ENCODE measurements around the gene IGSF11.
"Not testable (repeated sequence)": the region's sequence is repeated elsewhere in the genome, so short reads cannot be mapped to it uniquely, and the experiment has no call there.

IGSF11 gene

DNA sequence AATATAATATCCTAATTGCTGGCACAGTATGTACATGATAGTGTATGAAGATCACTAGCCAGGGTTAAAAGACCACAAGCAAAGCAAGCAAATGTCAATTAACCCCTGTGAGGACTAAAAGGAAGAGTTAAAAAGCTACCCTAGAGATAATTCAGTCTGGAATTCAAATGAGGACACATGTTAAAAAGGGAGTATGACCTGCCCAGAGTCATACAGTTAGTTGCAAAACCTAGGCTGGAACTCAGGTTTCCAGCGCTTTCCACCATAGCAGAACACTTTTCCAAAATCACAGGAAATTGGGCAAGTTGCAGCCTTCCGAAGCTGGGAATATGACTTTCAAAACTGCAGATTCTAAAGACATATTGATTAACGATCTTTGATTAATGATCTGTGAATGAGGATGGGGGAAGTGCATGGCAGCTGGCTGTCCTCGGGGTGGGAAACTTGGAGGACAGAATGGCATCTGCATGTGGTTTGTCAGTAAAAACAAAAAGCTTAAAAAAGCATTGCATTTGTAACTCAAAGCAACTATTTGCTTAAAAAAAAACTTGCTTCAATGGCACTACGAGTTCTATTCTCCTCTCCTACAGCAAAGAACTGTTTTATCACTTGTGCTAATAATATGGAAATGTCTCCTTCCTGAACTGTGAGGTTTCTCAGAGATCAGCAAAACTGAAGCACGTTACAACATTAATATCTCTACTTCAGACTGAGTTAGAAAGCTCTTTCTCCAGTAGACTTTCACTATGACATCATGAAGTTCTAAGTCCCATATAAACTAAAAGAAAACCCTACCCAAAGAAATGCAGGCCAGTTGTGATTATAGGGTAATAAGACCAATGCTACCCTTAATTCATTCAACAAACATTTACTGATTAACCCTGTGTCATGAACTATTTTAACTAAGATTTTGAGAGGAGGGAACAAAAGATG, 46.2 kb downstream of the IGSF11 start:
- DNase-seq (ENCODE audit: low read depth in 2 of 2): no peak

GRCh38 chr3:118987477-118987876, 47.2 kb downstream of the IGSF11 start:
- DNase-seq (ENCODE audit: low read depth in 2 of 2): no peak

DNA sequence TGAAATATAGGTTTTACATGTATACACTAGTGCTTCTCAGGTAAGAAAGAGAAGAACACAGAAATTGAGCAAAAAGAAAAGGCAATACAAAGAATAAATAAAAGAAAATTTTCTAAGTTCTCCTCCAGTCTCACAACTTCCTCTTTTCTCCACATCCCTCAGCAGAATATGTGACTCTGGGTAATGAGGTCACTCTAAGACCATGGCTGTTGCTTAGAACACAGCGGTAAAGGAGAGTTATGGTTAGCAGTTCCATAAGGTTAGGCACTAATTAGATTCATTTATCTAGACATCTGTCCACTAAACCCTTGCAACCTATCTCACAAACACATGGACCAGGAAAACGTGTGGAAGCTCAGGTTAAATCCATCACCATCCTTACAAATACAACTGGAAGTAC, 47.9 kb downstream of the IGSF11 start:
- DNase-seq (ENCODE audit: low read depth in 2 of 2): no peak

GRCh38 chr3:118984699-118985098, 49.9 kb downstream of the IGSF11 start:
- DNase-seq (ENCODE audit: low read depth in 2 of 2): no peak

DNA sequence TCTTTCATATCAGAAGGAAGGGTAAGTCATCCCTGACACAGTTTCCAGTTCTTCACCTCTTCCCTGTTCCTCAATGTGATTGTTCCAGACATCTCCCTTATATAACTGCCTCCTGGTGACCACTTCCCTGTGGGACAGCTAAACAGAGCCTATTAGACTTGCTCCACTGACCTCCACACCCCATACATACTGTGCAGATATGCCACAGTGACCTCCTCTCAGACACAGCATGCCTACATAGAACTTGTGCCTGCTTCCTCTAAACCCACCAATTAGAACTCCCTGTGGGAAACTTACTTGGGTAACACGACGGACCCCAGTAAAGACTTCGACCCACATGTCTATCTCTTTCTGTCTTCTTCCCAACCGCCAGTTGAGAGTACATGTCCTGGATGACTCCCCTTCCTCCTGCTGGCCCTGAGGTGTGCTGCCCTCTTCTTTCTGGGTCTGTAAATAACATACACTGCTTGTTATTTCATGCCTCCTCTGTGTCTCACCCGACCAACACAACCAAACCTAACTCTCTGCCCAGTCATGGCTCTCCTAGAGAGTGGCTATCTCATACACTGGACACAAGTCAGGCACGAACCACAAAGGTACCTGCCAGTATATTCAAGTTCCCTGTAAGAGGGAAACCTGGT, 53.0 kb downstream of the IGSF11 start:
- DNase-seq (ENCODE audit: low read depth in 2 of 2): no peak

GRCh38 chr3:118980832-118981231, 53.8 kb downstream of the IGSF11 start:
- DNase-seq (ENCODE audit: low read depth in 2 of 2): no peak

DNA sequence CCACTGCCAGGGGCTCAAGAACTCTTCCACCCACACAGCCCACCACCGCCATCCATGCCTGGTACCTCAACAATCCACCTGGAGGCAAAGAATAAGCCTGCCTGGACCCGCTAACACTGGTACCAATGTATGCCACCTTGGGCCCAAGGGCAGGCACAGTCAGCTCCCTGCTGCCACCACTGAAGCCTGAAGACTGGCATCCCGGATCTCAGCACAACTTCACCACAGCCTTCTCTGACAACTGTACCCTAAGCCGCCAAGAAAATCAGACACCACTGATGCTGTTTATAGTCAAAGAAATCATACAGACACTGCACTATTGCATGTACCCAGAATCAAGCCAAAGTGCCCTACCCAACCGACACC, 56.3 kb downstream of the IGSF11 start:
- no peak for DNase-seq (ENCODE audit: low read depth in 2 of 2)

DNA sequence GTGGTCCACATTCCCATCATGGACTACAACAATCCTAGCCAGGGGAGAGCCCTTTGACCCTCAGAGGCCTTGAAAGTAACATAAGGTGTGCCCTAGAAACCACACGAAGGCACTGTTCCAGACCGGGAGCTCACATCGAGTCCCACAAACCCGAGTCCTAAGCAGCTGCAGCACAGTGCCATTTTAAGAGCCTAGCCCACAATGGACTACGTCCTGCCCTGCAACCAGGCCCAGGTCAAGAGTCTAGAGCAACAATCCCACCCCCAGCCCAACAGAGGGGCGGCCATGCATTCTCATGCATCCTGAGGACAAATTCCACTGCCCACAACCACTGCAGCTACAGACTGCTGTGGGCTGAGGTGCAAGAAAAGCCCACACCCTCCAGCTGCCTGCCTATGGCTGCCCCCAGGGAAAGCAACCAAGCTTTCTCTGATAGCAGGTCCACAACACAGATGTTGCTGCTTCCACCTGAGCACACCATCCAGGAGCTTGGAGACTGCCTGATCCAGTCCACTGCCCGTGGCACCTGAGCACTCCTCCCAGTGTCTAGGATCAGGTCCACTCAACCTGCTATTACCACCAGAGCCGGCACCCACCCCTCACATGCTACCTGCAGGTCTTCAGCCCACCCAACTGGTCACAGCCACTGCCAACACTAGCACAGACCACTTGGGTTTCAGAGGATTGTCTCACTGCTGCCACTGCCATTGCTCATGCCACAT, 56.8 kb downstream of the IGSF11 start:
- DNase-seq (ENCODE audit: low read depth in 2 of 2): no peak

DNA sequence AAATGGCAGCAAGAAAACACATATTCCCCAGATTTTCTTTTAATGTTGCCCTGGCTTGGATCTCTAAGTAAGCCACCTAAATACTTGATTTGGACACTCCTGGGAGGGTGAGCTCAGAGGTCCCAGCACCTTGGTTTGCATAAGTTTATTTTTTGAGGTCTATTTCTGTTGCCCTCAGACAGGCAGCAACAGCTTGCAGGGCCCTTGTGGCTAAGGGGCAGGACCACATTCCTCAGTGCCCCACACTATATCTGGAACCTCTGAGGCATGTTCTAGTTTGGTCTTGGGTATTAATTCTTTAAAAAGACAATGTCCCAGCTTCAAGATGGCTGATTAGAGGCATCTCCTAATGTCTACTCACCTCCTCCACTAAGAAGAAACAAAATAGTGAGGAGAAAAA, 57.5 kb downstream of the IGSF11 start:
- DNase-seq (ENCODE audit: low read depth in 2 of 2): no peak

DNA sequence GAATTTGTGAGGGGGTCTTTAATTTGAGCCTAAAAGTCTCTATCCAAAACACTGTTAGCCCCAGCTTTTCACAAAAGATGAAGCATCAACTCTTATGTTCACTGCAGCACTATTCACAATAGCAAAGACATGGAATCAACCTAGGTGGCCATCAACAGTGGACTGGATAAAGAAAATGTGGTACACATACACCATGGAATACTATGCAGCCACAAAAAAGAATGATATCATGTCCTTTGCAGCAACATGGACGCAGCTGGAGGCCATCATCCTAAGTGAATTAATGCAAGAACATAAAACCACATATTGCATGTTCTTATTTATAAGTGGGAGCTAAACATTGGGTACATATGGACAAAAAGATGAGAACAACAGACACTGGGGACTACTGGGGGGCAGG, 59.2 kb downstream of the IGSF11 start:
- DNase-seq (ENCODE audit: low read depth in 2 of 2): not testable (repeated sequence)

DNA sequence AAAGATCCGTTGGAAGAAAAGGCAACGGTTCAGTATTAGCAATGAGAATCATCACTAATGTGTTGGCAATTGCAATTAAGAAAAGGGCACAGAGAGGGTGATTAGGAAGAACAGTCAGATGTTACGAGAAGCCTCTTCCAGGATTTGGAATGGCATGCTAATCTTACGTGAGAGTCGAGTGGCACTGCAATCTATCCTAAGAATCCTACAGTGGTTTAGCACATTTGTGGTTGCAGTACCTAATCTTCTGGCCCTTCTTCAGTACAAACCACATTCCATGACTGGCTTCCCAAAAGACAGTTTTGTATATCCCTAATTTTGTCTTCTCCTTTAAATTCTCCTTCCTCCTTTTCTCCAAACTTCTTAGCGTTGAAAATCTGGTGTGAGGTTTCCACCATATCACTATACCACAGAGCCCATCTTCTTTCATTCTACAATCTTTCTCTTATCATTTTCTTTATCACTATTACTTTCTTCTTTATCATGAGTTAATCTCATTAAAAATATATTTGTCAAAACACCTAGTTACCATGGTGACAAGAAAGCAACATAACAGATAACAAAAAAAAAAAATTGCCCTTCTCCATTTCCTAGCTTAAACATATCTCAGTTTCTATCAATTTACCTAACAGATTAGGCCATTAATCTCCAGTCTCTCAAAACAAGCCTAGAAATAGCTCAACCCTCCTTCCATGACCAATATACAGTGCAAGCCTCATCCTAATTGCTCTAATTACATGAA, 60.1 kb downstream of the IGSF11 start:
- DNase-seq (ENCODE audit: low read depth in 2 of 2): no peak

GRCh38 chr3:118973050-118973449, 61.6 kb downstream of the IGSF11 start:
- DNase-seq (ENCODE audit: low read depth in 2 of 2): no peak

GRCh38 chr3:118970819-118971218, 63.8 kb downstream of the IGSF11 start:
- no peak for DNase-seq (ENCODE audit: low read depth in 2 of 2)

- DNase-seq (ENCODE audit: low read depth in 2 of 2): no peak
Measured at GRCh38 chr3:118968640-118969039, 66.0 kb downstream of the IGSF11 start.

DNA sequence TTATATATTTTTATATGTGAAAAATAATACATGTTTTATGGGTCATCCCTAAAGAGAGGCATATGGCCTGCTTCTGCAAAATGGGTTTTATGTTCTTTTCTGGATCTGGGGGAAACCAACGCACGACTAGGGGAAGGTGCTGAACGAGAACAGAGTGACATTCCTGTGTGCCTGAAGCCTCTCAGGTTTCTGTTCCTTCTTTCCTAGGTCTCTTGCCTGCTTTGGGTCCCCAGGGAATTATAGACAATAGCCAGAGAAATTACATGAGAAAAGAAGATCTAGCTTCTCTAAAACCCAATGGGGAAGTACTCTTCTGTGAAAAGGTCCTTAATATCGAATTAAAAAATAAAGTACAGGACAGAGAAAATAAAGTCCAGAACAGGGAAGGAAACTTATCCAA, 66.5 kb downstream of the IGSF11 start:
- DNase-seq (ENCODE audit: low read depth in 2 of 2): no peak

DNA sequence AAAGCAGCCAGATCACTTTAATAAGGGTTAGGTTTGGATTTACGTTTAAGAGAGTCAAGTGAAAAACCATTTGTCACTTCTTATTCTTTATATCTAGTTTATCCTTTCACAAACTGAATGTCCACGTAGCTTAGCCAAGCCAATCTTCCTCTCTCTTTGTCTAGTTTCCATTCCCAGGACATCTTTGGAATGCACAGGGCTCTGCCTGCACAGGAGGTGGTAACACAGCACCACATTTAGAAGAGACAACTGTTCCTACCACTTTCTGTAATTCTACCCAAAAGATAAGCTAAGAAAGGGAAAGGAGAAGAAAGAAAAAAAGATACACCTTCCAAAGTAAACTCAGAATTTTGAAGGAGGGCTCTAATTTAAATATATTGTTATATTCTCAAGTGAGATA, 67.9 kb downstream of the IGSF11 start:
- DNase-seq (ENCODE audit: low read depth in 2 of 2): no peak

DNA sequence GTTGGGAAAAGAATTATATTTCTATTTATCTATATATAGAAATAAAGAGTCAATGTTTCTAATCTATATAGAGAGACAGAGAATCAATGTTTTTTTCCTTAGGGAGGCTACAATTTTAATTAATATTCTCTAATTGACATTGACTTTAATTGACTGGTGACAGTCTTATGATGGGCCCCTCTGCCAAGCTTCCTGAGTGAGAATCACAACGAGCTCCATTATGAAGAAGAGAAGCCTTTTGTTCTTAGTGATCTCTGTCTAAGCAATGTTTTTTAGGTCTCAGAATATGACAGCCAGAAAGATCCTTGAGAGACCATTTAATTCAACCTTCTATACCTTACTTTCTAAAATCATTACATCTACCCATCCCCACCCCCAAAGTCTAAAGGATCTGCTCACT, 70.9 kb downstream of the IGSF11 start:
- no peak for DNase-seq (ENCODE audit: low read depth in 2 of 2)

DNA sequence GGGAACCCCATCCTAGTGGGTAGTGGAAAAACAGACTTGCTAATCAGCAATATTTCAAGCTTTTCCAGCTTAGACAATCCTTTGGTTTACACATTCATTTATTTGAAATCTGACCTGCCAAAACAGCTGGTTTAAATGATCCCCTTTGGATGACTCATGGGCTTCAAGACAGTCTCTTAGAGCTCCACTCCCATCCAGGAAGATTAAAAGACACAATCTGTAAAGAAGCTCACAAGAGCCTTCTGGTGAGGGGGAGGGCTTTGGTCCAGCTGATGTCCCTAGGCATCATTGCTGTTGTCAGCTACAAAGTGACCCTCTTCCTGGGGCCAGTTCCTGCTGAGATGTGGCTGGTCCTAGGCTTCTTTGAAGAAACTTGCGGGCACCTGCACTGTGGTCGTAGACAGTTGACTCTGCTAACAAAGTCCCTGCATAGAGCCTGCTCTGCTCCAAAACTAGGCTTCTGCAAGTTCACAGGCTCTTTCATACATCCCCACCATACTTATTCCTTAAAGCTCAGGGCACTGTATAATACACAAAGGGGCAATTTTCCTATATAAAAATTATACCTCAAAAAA, 73.7 kb downstream of the IGSF11 start:
- DNase-seq (ENCODE audit: low read depth in 2 of 2): no peak

GRCh38 chr3:118955914-118956556, 78.6 kb downstream of the IGSF11 start:
- DNase-seq (ENCODE audit: low read depth in 2 of 2): no peak

DNA sequence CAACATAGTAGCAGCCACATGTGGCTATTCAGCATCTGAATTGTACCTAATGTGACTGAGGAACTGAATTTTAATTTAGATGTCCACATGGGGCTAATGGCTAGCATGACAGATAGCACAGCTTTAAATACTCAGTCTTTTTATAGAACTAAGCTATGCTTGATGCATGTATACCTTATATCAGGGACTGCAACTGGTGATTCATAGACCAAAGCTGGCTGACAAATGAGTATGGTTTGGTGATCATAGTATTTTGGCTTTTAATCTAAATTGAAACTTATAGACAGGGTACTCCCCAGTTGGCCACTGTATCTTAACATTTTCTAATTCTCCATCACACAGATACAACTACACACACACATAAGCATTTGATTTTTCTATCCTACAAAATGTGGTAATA, 83.6 kb downstream of the IGSF11 start:
- DNase-seq (ENCODE audit: low read depth in 2 of 2): no peak

DNA sequence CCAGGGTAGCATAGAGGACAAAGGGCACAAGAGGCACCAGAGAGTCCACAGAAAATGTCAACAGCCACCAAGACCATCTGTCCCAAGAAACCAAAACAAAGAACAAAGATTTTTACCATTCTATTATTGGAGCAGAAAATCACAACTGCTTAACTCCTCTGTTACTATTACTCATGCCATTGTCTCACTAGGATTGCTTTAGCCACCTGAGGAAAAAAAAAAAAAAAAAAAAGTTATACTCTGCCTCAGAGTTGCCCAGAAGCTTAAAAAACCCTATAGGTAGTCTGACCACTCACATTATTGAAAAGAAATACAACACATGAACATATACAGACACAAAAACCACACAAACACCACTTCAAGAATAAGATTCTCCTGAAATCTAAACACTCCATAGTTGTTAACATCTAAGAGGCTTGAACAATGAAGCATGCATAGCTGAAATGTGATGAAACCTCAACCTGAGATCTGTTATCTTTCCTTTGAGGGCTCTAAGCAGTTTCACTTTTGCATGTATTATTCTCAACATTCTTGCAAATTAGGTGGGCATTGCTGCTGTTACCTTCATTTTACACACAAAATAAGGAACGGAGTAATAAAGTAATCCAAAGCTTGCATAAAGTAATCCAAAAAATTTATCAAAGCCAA, 85.4 kb downstream of the IGSF11 start:
- DNase-seq (ENCODE audit: low read depth in 2 of 2): no peak
